HG03039 (cell line): Measurements from ENCODE around the gene HELB.

Experiments
- ATAC-seq: cut with Tn5 transposase; IDR thresholded peaks from one replicate; pipeline ENCODE4 v1.9.1; 2021; ENCODE audit warnings: mild to moderate bottlenecking, moderate library complexity; ENCODE audit not compliant: unreplicated experiment

The HELB gene

GRCh38 chr12:66301944-66302826, at the start of gene HELB:
Gene HELB, plus strand, starts transcription at chr12:66302493. Its CDS starts 111 bp downstream, at chr12:66302604.
- ATAC-seq = peak; percentile 97

GRCh38 chr12:66252771-66253170, 49.5 kb upstream of the HELB start:
- ATAC-seq = no peak

- ATAC-seq = no peak
These were observed 46.6 kb upstream of the HELB start for GRCh38 chr12:66255737-66256136.

- ATAC-seq = no peak
These were observed 44.3 kb upstream of the HELB start for GRCh38 chr12:66258011-66258410.

- no peak for ATAC-seq
These were observed 39.6 kb upstream of the HELB start for GRCh38 chr12:66262737-66263136.

GRCh38 chr12:66268562-66268961, 33.7 kb upstream of the HELB start:
- ATAC-seq = no peak

GRCh38 chr12:66269142-66269541, 33.2 kb upstream of the HELB start:
- no peak for ATAC-seq

- no peak for ATAC-seq
These were observed 32.4 kb upstream of the HELB start for GRCh38 chr12:66269757-66270383.

- no peak for ATAC-seq
These were observed 31.7 kb upstream of the HELB start for GRCh38 chr12:66270613-66271012.

GRCh38 chr12:66272650-66273049, 29.6 kb upstream of the HELB start:
- no peak for ATAC-seq

- no peak for ATAC-seq
These were observed 29.1 kb upstream of the HELB start for GRCh38 chr12:66273147-66273546.

- no peak for ATAC-seq
These were observed 27.3 kb upstream of the HELB start for GRCh38 chr12:66275040-66275439.

- ATAC-seq = no peak
These were observed 23.1 kb upstream of the HELB start for GRCh38 chr12:66279123-66279712.

GRCh38 chr12:66280561-66280960, 21.7 kb upstream of the HELB start:
- no peak for ATAC-seq

- ATAC-seq = no peak
These were observed 20.0 kb upstream of the HELB start for GRCh38 chr12:66282244-66282643.

- no peak for ATAC-seq
These were observed 15.0 kb upstream of the HELB start for GRCh38 chr12:66287275-66287674.

- ATAC-seq = no peak
These were observed 14.2 kb upstream of the HELB start for GRCh38 chr12:66288121-66288520.

- no peak for ATAC-seq
These were observed 12.8 kb upstream of the HELB start for GRCh38 chr12:66289485-66289884.

GRCh38 chr12:66290716-66291200, 11.5 kb upstream of the HELB start:
- ATAC-seq = no peak

GRCh38 chr12:66296176-66296683, 6.1 kb upstream of the HELB start:
- ATAC-seq = no peak

GRCh38 chr12:66297080-66297479, 5.2 kb upstream of the HELB start:
- no peak for ATAC-seq

- no peak for ATAC-seq
These were observed 4.4 kb upstream of the HELB start for GRCh38 chr12:66297923-66298322.
